Stomach smooth muscle (tissue), 2 donors: ENCODE data around the gene PSMD5.
"Not testable (repeated sequence)": the region's sequence is repeated elsewhere in the genome, so short reads cannot be mapped to it uniquely, and the experiment has no call there.

Experiments used
- H3K27ac ChIP-seq: one replicate; pipeline ENCODE4 v1.7.0; 2013; ENCODE audit warnings: mild to moderate bottlenecking, low read length, inconsistent platforms
- H3K27me3 ChIP-seq, 2 donors: one replicate each; pipeline ENCODE4 v1.7.0; 2013; ENCODE audit warnings: low read length in 2 of 2; ENCODE audit not compliant: insufficient read depth in 2 of 2, control insufficient read depth in 1 of 2
- H3K36me3 ChIP-seq, 2 donors: one replicate each; pipeline ENCODE4 v1.7.0; 2013; ENCODE audit warnings: low read length in 2 of 2; ENCODE audit not compliant: control insufficient read depth in 2 of 2, insufficient read depth in 2 of 2
- H3K4me1 ChIP-seq: one replicate; pipeline ENCODE4 v1.7.0; 2013; ENCODE audit warnings: low read length; ENCODE audit not compliant: control insufficient read depth, insufficient read depth
- H3K4me3 ChIP-seq, 2 donors: one replicate each; pipeline ENCODE4 v1.7.0; 2013; ENCODE audit warnings: low read length in 2 of 2
- H3K9ac ChIP-seq, 2 donors: one replicate each; pipeline ENCODE4 v1.7.0; 2013; ENCODE audit warnings: low read length in 2 of 2, mild to moderate bottlenecking in 1 of 2
- H3K9me3 ChIP-seq, 2 donors: one replicate each; pipeline ENCODE4 v1.7.0; 2013; ENCODE audit warnings: low read length in 2 of 2; ENCODE audit not compliant: control insufficient read depth in 2 of 2
- donor health status: healthy.
- donor health status: Pancreatic carcinoma.

Gene PSMD5

DNA sequence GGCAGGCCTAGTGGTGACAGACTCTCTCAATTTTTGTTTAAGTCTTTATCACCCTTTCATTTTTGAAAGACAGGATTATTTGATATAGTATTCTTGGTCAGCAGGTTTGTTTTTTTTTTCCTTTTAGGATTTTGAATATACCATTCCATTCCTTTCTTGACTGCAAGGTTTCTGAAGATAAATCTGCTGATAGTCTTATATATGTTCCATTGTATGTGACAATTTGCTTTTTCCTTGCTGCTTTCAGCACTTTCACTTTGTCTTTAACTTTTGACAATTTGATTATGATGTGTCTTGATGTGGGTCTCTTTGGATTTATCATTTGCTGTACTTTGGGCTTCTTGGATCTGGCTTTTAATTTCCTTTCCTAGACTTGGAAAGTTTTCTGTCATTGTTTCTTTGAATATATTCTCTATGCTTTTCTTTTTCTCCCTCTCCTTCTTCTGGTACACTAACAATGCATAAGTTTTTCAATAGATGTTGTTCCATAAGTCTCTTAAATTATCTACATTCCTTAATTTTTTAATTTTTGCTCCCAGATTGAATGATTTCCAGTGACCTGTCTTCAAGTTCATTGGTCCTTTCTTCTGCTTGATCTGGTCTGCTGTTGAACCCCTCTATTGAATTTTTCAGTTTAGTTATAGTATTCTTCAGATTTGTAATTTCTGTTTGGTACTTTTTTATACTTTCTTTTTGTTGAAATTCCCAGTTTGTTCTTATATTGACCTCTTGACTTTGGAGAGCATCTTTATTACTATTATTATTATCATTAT is 34.9 kb downstream of the PSMD5 start:
- Histone ChIP-seq H3K9ac (no peak overlapping the region), H3K27ac (no peak overlapping the region), H3K9me3 (peaks cover 0 to 7% of the 10 kb centered on the region in 2 donors), H3K27me3 (no peaks in the 10 kb centered on the region), H3K4me1 (no peaks in the 10 kb centered on the region), H3K36me3 (no peaks in the 10 kb centered on the region), H3K4me3 (no peak overlapping the region)

DNA sequence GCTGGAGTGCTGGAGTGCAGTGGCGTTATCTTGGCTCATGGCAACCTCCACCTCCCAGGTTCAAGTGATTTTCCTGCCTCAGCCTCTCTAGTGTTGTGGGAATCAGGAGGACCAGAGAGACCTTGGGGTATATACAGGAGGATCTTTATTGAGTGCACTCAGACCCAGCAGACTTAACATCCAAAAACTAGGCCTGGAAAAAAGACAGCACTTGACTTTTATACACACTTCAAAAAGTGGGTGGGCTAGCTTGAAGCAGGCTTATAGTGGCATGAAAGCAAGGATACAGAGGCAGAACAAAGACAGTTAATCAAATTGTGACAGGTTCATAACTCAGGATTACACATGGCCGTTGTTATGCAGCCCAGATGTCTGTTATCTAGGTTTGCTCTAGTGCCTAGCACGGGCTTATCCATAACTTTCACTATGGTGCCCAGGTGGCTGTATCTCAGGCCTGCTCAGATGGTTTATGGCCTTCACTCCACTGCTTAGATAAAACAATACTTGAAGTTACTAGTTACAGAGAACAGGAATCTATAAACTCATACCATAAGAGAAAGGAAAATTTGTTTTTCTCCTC is 37.8 kb downstream of the PSMD5 start:
- not testable (repeated sequence) for H3K27ac ChIP-seq, H3K9ac ChIP-seq, H3K4me3 ChIP-seq, H3K4me1 ChIP-seq, H3K9me3 ChIP-seq, H3K36me3 ChIP-seq, H3K27me3 ChIP-seq

DNA sequence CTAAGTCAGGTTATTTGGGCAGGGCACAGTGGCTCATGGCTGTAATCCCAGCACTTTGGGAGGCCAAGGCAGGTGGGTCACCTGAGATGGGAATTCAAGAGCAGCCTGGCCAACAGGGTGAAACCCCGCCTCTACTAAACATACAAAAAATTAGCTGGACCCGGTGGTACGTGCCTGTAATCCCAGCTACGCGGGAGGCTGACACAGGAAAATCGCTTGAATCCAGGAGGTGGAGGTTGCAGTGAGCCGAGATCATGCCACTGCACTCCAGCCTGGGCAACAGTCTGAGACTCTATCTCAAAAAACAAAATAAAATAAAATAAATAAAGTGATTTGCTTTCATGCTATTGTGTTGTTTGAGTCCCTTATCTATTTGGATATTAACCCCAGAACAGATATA is 41.3 kb downstream of the PSMD5 start:
- Histone ChIP-seq H3K27me3 (no peaks in the 10 kb centered on the region), H3K36me3 (no peaks in the 10 kb centered on the region), H3K4me3 (no peak overlapping the region), H3K4me1 (no peaks in the 10 kb centered on the region), H3K9ac (no peak overlapping the region), H3K27ac (no peak overlapping the region), H3K9me3 (no peaks in the 10 kb centered on the region)

DNA sequence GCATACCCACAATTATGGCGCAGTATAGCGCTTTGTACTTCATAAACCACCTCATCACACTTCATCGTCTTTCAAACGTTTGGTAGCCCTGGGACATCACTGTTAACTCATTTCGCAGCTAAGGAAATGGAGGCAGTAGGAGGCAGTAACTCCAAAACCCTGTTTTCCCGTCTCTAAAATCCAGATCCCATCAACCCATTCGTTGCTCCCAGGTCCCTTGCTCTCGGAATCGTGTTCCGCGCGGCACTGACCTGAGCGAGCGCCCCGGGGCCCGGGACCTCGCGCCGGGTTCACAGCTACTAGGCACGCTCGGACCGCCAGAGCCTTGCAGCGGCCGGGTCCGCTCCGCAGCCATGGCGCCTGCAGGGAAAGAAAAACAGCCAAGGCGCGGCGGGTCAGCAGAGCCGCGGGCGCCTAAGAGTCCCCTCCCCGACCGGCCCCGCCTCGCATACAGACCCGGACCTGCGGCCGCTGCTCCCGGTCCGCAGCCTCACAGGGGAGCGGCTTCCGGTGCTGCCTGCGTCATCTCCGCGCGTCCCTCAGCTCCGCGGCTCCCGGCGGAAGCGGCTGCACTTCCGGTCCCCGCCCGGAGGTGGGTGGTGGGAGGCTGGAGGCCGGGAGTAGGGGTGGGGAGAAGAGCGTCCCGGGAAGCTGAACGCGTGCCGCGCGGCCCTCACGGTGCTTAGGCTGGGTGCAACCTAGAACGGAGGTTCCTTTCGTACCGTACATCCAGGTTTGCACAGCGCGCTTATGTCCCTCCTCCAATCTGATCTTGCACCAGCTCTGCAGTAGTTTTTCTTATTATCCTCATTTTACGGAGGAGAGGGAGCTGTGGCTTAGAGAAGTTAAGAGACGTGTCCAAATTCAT is 49.6 kb downstream of the PSMD5 start, which contains the start of gene FBXW2:
Gene FBXW2, minus strand, starts transcription at position 519 of the 868 bp plus-strand sequence. CDS start 5,158 bp downstream, outside the sequence.
- Histone ChIP-seq H3K27ac (peak within 1 kb of the TSS; percentile 80), H3K4me1 (peaks cover 13% of the 10 kb centered on the region), H3K27me3 (no peaks in the 10 kb centered on the region), H3K9me3 (no peaks in the 10 kb centered on the region), H3K9ac (peak within 1 kb of the TSS; percentile 96), H3K4me3 (peak within 1 kb of the TSS; percentile 93 to 100), H3K36me3 (no peaks in the 10 kb centered on the region)

DNA sequence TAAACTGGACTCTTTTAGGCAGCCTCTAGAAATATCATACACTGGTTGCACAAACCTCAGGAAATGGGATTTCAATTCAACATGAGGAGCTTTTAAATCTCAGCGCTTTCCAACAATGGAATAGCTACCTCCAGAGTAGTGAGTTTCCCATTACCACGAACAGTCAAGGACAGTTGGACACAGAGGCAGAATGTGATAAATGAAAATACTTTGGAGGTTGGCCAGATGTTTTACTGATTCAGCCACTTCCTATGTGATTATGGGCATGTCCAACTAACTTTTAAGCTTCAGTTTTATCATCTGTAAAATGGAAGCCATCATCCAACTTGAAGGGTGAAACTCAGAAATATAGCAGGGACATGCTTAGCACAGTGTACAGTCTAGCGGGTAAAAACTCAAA is 51.6 kb downstream of the PSMD5 start:
- Histone ChIP-seq H3K9me3 (no peaks in the 10 kb centered on the region), H3K4me3 (no peak overlapping the region)

DNA sequence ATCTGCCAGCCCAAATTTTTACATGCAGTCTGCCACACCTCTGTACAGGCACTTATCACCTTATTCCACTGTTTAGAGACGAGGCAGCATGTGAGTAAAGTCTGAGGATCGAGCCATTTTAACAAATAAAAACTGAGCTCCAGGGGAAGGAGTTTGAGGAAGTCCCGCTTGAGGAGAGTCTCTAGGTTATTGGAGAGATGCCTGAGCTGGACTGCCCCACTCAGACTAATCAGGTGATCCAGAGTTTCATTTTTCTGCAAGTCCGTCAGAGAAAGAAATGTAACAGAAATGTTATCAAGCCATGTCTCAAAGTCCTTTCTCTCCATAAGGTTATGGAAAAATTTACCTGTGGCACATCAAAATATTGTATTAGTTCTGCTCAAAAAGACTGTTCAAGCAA is 54.8 kb downstream of the PSMD5 start:
- peaks cover 8% of the 10 kb centered on the region for H3K4me1 ChIP-seq
- H3K4me3 ChIP-seq = no peak overlapping the region
- no peaks in the 10 kb centered on the region for H3K27me3 ChIP-seq
- H3K9me3 ChIP-seq = no peaks in the 10 kb centered on the region
- H3K9ac ChIP-seq = no peak overlapping the region
- H3K36me3 ChIP-seq = peaks cover 8 to 9% of the 10 kb centered on the region in 2 donors
- no peak overlapping the region for H3K27ac ChIP-seq

More for the DNA sequence above, 51.6 kb downstream of the PSMD5 start:
- Histone ChIP-seq H3K27me3 (no peaks in the 10 kb centered on the region), H3K9ac (no peak overlapping the region), H3K4me1 (peaks cover 13% of the 10 kb centered on the region), H3K27ac (no peak overlapping the region), H3K36me3 (peaks cover 6 to 7% of the 10 kb centered on the region in 2 donors)

DNA sequence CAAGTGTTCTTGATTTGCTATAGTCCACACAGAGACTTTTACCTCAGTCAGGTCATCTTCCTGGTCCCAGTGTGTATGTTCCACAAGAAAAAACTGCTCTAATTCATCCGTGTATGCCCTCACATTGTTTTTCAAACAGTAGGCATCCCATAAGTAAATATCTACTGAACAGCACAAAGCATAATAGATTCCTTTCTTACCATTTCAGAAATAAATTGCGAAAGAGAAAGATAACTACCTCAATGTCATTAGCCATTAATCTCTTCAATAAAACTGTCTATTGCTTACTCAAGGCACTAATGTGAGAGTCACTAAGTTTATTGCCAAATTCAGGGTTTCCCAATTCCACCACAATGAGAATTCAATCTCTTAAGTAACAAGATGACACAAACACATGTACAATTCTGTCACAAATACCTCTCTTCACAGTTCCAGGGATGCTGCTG is 59.1 kb downstream of the PSMD5 start:
- no peaks in the 10 kb centered on the region for H3K4me1 ChIP-seq
- peaks cover 9 to 10% of the 10 kb centered on the region in 2 donors for H3K36me3 ChIP-seq
- no peak overlapping the region for H3K9ac ChIP-seq
- no peak overlapping the region for H3K27ac ChIP-seq
- H3K9me3 ChIP-seq = no peaks in the 10 kb centered on the region
- H3K4me3 ChIP-seq = no peak overlapping the region
- H3K27me3 ChIP-seq = no peaks in the 10 kb centered on the region

DNA sequence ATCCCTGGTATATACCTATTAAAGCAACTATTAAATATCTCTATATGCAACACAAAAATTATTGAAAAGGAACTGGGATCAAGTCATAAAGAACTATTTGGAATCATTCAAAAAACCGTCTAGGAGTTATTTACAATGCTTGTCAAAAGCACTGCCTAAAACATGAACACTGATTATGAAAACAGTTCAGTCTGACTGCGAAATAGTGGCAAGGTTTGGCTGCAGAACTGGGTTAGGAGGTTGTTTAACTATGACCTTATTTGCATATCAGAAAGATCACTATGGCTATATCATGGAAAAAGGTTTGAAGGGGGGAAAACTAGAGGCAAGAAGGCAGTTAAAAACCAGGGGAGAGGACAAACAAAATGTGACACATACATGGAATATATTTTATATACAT is 61.5 kb downstream of the PSMD5 start:
- Histone ChIP-seq H3K4me1 (no peaks in the 10 kb centered on the region), H3K27me3 (no peaks in the 10 kb centered on the region), H3K9me3 (no peaks in the 10 kb centered on the region), H3K27ac (no peak overlapping the region), H3K36me3 (peaks cover 18 to 21% of the 10 kb centered on the region in 2 donors), H3K4me3 (no peak overlapping the region), H3K9ac (no peak overlapping the region)

DNA sequence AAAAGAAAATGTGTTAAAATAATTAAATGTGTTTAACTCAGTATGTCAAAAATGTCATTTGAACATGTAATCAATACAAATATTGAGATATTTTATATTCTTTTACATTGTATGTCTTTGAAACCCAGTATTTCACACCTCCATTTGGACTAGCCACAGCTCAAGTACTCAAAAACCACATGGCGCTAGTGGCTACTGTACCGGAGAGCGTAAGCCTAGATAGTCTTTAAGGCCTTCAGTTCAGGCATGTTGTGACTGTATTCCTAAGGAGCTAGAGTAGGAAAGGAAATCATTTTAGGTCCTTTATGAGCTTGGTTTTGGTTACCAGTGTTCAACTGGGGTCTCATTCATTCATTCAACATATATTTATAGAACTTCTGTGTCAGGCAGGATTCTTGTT is 62.4 kb downstream of the PSMD5 start:
- no peak overlapping the region for H3K4me3 ChIP-seq
- H3K27ac ChIP-seq = no peak overlapping the region
- no peak overlapping the region for H3K9ac ChIP-seq
- H3K9me3 ChIP-seq = no peaks in the 10 kb centered on the region
- H3K4me1 ChIP-seq = no peaks in the 10 kb centered on the region
- peaks cover 18 to 26% of the 10 kb centered on the region in 2 donors for H3K36me3 ChIP-seq
- no peaks in the 10 kb centered on the region for H3K27me3 ChIP-seq

DNA sequence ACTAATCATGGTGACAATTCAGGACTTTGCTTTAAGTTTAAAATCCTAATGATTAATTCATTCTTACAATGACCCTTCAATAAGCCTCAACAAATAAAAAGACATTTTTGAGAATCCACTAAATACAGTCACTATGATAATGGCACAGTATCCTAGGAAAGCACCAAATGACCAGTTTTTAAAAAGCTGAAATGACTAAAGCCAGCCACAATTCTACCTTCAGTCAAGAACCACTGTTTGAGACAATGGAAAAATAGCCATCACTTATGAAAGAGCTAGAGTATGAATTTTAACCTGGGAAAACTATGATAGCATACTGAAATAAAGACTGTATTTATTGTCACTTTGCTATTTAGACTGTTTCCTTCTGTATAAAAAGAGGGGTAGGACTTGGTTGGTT is 63.5 kb downstream of the PSMD5 start:
- H3K4me3 ChIP-seq = no peak overlapping the region
- no peak overlapping the region for H3K27ac ChIP-seq
- H3K9me3 ChIP-seq = no peaks in the 10 kb centered on the region
- peaks cover 24 to 26% of the 10 kb centered on the region in 2 donors for H3K36me3 ChIP-seq
- H3K4me1 ChIP-seq = no peaks in the 10 kb centered on the region
- no peaks in the 10 kb centered on the region for H3K27me3 ChIP-seq
- no peak overlapping the region for H3K9ac ChIP-seq
